Esophagus squamous epithelium (tissue), 4 donors: ENCODE results near the gene CHMP3.
"Not testable (repeated sequence)": the region's sequence is repeated elsewhere in the genome, so short reads cannot be mapped to it uniquely, and the experiment has no call there.

Experiments used
- POLR2A ChIP-seq, 4 donors: fragments of 450-650 bp; IDR thresholded peaks; one replicate each; pipeline ENCODE4 v1.6.1; 2017; ENCODE audit warnings: antibody characterized with exemption in 4 of 4, mild to moderate bottlenecking in 4 of 4, moderate library complexity in 3 of 4
- TF ChIP-seq, protein P1 (sequence below), 6 experiments: fragments of 450-650 bp in 4 of 6; fragments of 200-600 bp in 2 of 6; sonication (generic) in 2 of 6; IDR thresholded peaks; one replicate each; pipeline ENCODE4 v1.5.1; 2016 to 2019; ENCODE audit warnings: antibody characterized with exemption in 6 of 6, mild to moderate bottlenecking in 4 of 6, moderate library complexity in 4 of 6

- TF ChIP-seq, protein P1, sequence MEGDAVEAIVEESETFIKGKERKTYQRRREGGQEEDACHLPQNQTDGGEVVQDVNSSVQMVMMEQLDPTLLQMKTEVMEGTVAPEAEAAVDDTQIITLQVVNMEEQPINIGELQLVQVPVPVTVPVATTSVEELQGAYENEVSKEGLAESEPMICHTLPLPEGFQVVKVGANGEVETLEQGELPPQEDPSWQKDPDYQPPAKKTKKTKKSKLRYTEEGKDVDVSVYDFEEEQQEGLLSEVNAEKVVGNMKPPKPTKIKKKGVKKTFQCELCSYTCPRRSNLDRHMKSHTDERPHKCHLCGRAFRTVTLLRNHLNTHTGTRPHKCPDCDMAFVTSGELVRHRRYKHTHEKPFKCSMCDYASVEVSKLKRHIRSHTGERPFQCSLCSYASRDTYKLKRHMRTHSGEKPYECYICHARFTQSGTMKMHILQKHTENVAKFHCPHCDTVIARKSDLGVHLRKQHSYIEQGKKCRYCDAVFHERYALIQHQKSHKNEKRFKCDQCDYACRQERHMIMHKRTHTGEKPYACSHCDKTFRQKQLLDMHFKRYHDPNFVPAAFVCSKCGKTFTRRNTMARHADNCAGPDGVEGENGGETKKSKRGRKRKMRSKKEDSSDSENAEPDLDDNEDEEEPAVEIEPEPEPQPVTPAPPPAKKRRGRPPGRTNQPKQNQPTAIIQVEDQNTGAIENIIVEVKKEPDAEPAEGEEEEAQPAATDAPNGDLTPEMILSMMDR (IDR thresholded peaks at IDR 0.05), result not testable (repeated sequence)
- not testable (repeated sequence) for TF ChIP-seq POLR2A (IDR thresholded peaks at IDR 0.05)
Observed at GRCh38 chr2:86548165-86548912, 14.9 kb downstream of the CHMP3 start.
